Superior temporal gyrus (tissue), 1 donor: ENCODE data around the gene PITPNM1.
"Not testable (repeated sequence)": the region's sequence is repeated elsewhere in the genome, so short reads cannot be mapped to it uniquely, and the experiment has no call there.

Source experiments
- DNase-seq: peaks from one replicate; pipeline ENCODE4 v3.0.0-alpha.2; 2016; ENCODE audit errors: extremely low spot score

PITPNM1 gene

GRCh38 chr11:67504950-67505581 lies at the start of gene PITPNM1:
Gene PITPNM1, minus strand, starts transcription at chr11:67505363. Its CDS starts 1,183 bp downstream, at chr11:67504180.
- DNase-seq, result no peak

GRCh38 chr11:67551697-67552096 lies 46.5 kb upstream of the PITPNM1 start:
- not testable (repeated sequence) for DNase-seq

- DNase-seq, result no peak
These were observed 46.0 kb upstream of the PITPNM1 start for GRCh38 chr11:67551127-67551526.

GRCh38 chr11:67548555-67549110 lies 43.5 kb upstream of the PITPNM1 start:
- DNase-seq, result no peak

GRCh38 chr11:67548112-67548511 lies 42.9 kb upstream of the PITPNM1 start:
- not testable (repeated sequence) for DNase-seq

- no peak for DNase-seq
These were observed 40.1 kb upstream of the PITPNM1 start for GRCh38 chr11:67545280-67545679.

GRCh38 chr11:67544616-67545242 lies 39.6 kb upstream of the PITPNM1 start:
- no peak for DNase-seq

GRCh38 chr11:67543585-67543984 lies 38.4 kb upstream of the PITPNM1 start:
- no peak for DNase-seq

- no peak for DNase-seq
These were observed 37.8 kb upstream of the PITPNM1 start for GRCh38 chr11:67542971-67543370.

GRCh38 chr11:67542169-67542568 lies 37.0 kb upstream of the PITPNM1 start:
- DNase-seq, result no peak

- no peak for DNase-seq
These were observed 36.0 kb upstream of the PITPNM1 start for GRCh38 chr11:67541198-67541597.

GRCh38 chr11:67539550-67539949 lies 34.4 kb upstream of the PITPNM1 start:
- no peak for DNase-seq

GRCh38 chr11:67538823-67539505 lies 33.8 kb upstream of the PITPNM1 start:
- DNase-seq, result no peak

- DNase-seq, result no peak
These were observed 33.1 kb upstream of the PITPNM1 start for GRCh38 chr11:67538306-67538705.

GRCh38 chr11:67535561-67535960 lies 30.4 kb upstream of the PITPNM1 start:
- no peak for DNase-seq

- DNase-seq, result no peak
These were observed 29.0 kb upstream of the PITPNM1 start for GRCh38 chr11:67534070-67534679.

- no peak for DNase-seq
These were observed 27.7 kb upstream of the PITPNM1 start for GRCh38 chr11:67532889-67533288.

GRCh38 chr11:67530282-67530592 lies 25.1 kb upstream of the PITPNM1 start:
- no peak for DNase-seq

- DNase-seq, result no peak
These were observed 23.2 kb upstream of the PITPNM1 start for GRCh38 chr11:67528376-67528775.

GRCh38 chr11:67525275-67525976 lies 20.3 kb upstream of the PITPNM1 start:
- DNase-seq, result no peak

GRCh38 chr11:67524480-67524808 lies 19.3 kb upstream of the PITPNM1 start:
- DNase-seq, result no peak
